Measurements from ENCODE around the gene NEURL4.

The NEURL4 gene

GRCh38 chr17:7325031-7325528 lies 4.1 kb downstream of the NEURL4 start:
- no peaks in the 10 kb centered on the region for H3K27me3 ChIP-seq (replicated peaks; ENCODE audit: control insufficient read depth, insufficient read depth, low read length, poor library complexity, severe bottlenecking)
- no peak overlapping the region for H3K27ac ChIP-seq (ENCODE audit: insufficient read depth, low read length, poor library complexity, severe bottlenecking)
- peaks cover 8% of the 10 kb centered on the region for H3K4me1 ChIP-seq (ENCODE audit: control insufficient read depth, insufficient read depth, low read length, poor library complexity, severe bottlenecking)
- H3K9me3 ChIP-seq (ENCODE audit: control insufficient read depth, low read length) = no peaks in the 10 kb centered on the region
- H3K4me3 ChIP-seq (ENCODE audit: insufficient read depth, low read depth, low read length, poor library complexity, severe bottlenecking) = no peak overlapping the region
- peaks cover 53% of the 10 kb centered on the region for H3K36me3 ChIP-seq (ENCODE audit: control insufficient read depth, insufficient read depth, low read length)
- no peak for DNase-seq

GRCh38 chr17:7324438-7324779 lies 4.7 kb downstream of the NEURL4 start:
- no peak overlapping the region for H3K27ac ChIP-seq (ENCODE audit: insufficient read depth, low read length, poor library complexity, severe bottlenecking)
- no peaks in the 10 kb centered on the region for H3K9me3 ChIP-seq (ENCODE audit: control insufficient read depth, low read length)
- H3K36me3 ChIP-seq (ENCODE audit: control insufficient read depth, insufficient read depth, low read length) = peaks cover 53% of the 10 kb centered on the region
- H3K4me1 ChIP-seq (ENCODE audit: control insufficient read depth, insufficient read depth, low read length, poor library complexity, severe bottlenecking) = peaks cover 8% of the 10 kb centered on the region
- H3K4me3 ChIP-seq (ENCODE audit: insufficient read depth, low read depth, low read length, poor library complexity, severe bottlenecking) = no peak overlapping the region
- DNase-seq = no peak
- H3K27me3 ChIP-seq (replicated peaks; ENCODE audit: control insufficient read depth, insufficient read depth, low read length, poor library complexity, severe bottlenecking) = no peaks in the 10 kb centered on the region

GRCh38 chr17:7323731-7324437 lies 5.3 kb downstream of the NEURL4 start:
- H3K4me3 ChIP-seq (ENCODE audit: insufficient read depth, low read depth, low read length, poor library complexity, severe bottlenecking) = no peak overlapping the region

GRCh38 chr17:7322520-7323194 lies 6.5 kb downstream of the NEURL4 start:
- Histone ChIP-seq H3K27me3 (replicated peaks; ENCODE audit: control insufficient read depth, insufficient read depth, low read length, poor library complexity, severe bottlenecking) (no peaks in the 10 kb centered on the region), H3K9me3 (ENCODE audit: control insufficient read depth, low read length) (no peaks in the 10 kb centered on the region), H3K36me3 (ENCODE audit: control insufficient read depth, insufficient read depth, low read length) (peaks cover 68% of the 10 kb centered on the region), H3K4me1 (ENCODE audit: control insufficient read depth, insufficient read depth, low read length, poor library complexity, severe bottlenecking) (peaks cover 8% of the 10 kb centered on the region), H3K27ac (ENCODE audit: insufficient read depth, low read length, poor library complexity, severe bottlenecking) (no peak overlapping the region), H3K4me3 (ENCODE audit: insufficient read depth, low read depth, low read length, poor library complexity, severe bottlenecking) (no peak overlapping the region)
- no peak for DNase-seq

More at GRCh38 chr17:7323731-7324437, 5.3 kb downstream of the NEURL4 start:
- Histone ChIP-seq H3K9me3 (ENCODE audit: control insufficient read depth, low read length) (no peaks in the 10 kb centered on the region), H3K27ac (ENCODE audit: insufficient read depth, low read length, poor library complexity, severe bottlenecking) (no peak overlapping the region), H3K4me1 (ENCODE audit: control insufficient read depth, insufficient read depth, low read length, poor library complexity, severe bottlenecking) (peaks cover 8% of the 10 kb centered on the region), H3K27me3 (replicated peaks; ENCODE audit: control insufficient read depth, insufficient read depth, low read length, poor library complexity, severe bottlenecking) (no peaks in the 10 kb centered on the region), H3K36me3 (ENCODE audit: control insufficient read depth, insufficient read depth, low read length) (peaks cover 56% of the 10 kb centered on the region)
- peak; percentile 38 to 59 (median 52) for DNase-seq

GRCh38 chr17:7321466-7321865 lies 7.7 kb downstream of the NEURL4 start:
- DNase-seq = no peak
- Histone ChIP-seq H3K9me3 (ENCODE audit: control insufficient read depth, low read length) (no peaks in the 10 kb centered on the region), H3K36me3 (ENCODE audit: control insufficient read depth, insufficient read depth, low read length) (peaks cover 74% of the 10 kb centered on the region), H3K4me3 (ENCODE audit: insufficient read depth, low read depth, low read length, poor library complexity, severe bottlenecking) (no peak overlapping the region), H3K4me1 (ENCODE audit: control insufficient read depth, insufficient read depth, low read length, poor library complexity, severe bottlenecking) (peaks cover 8% of the 10 kb centered on the region), H3K27me3 (replicated peaks; ENCODE audit: control insufficient read depth, insufficient read depth, low read length, poor library complexity, severe bottlenecking) (no peaks in the 10 kb centered on the region), H3K27ac (ENCODE audit: insufficient read depth, low read length, poor library complexity, severe bottlenecking) (no peak overlapping the region)

GRCh38 chr17:7318121-7318860 lies 10.8 kb downstream of the NEURL4 start:
- DNase-seq = no peak
- H3K36me3 ChIP-seq (ENCODE audit: control insufficient read depth, insufficient read depth, low read length) = peaks cover 62% of the 10 kb centered on the region
- peaks cover 20% of the 10 kb centered on the region for H3K4me1 ChIP-seq (ENCODE audit: control insufficient read depth, insufficient read depth, low read length, poor library complexity, severe bottlenecking)
- H3K4me3 ChIP-seq (ENCODE audit: insufficient read depth, low read depth, low read length, poor library complexity, severe bottlenecking) = no peak overlapping the region
- H3K27ac ChIP-seq (ENCODE audit: insufficient read depth, low read length, poor library complexity, severe bottlenecking) = no peak overlapping the region
- no peaks in the 10 kb centered on the region for H3K9me3 ChIP-seq (ENCODE audit: control insufficient read depth, low read length)
- no peaks in the 10 kb centered on the region for H3K27me3 ChIP-seq (replicated peaks; ENCODE audit: control insufficient read depth, insufficient read depth, low read length, poor library complexity, severe bottlenecking)

DNA sequence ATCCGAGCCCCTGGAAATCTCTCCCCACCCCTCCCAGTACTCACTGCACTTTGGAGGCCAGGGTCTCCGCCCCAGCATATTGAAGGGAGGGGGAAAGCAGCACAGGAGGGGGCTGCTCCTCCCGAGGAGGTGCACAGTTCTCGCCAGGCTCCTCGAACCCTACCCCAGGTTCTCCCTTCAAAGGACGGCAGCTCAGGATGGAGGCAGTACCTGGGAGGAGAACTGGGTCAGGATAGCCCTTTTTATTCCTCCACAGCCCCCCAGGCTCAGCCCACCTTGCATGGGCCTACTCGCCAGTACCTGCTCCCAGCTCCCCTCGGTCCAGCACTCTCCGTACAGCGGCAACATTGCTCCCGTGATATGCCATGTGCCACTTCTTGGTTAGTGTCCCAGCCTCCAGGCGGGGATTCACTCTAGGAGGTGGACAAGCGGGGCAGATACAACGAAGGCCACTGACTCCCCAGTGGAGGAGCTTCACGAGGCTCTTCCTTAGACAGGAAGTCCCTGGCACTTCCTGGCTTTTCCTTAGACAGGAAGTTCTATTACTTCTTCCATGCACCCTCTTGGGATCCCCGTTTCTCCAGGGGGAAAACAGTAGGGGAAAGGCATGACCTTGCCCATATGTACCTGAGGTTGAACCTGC lies 11.9 kb downstream of the NEURL4 start:
- no peaks in the 10 kb centered on the region for H3K27me3 ChIP-seq (replicated peaks; ENCODE audit: control insufficient read depth, insufficient read depth, low read length, poor library complexity, severe bottlenecking)
- no peak for DNase-seq
- H3K27ac ChIP-seq (ENCODE audit: insufficient read depth, low read length, poor library complexity, severe bottlenecking) = no peak overlapping the region
- no peaks in the 10 kb centered on the region for H3K9me3 ChIP-seq (ENCODE audit: control insufficient read depth, low read length)
- H3K4me1 ChIP-seq (ENCODE audit: control insufficient read depth, insufficient read depth, low read length, poor library complexity, severe bottlenecking) = peaks cover 28% of the 10 kb centered on the region
- H3K4me3 ChIP-seq (ENCODE audit: insufficient read depth, low read depth, low read length, poor library complexity, severe bottlenecking) = no peak overlapping the region
- peaks cover 64% of the 10 kb centered on the region for H3K36me3 ChIP-seq (ENCODE audit: control insufficient read depth, insufficient read depth, low read length)

GRCh38 chr17:7315570-7316235 lies 13.4 kb downstream of the NEURL4 start:
- peak overlapping the region; percentile 63 for H3K4me3 ChIP-seq (ENCODE audit: insufficient read depth, low read depth, low read length, poor library complexity, severe bottlenecking)
- peak overlapping the region; percentile 75 for H3K27ac ChIP-seq (ENCODE audit: insufficient read depth, low read length, poor library complexity, severe bottlenecking)
- no peaks in the 10 kb centered on the region for H3K9me3 ChIP-seq (ENCODE audit: control insufficient read depth, low read length)
- no peaks in the 10 kb centered on the region for H3K27me3 ChIP-seq (replicated peaks; ENCODE audit: control insufficient read depth, insufficient read depth, low read length, poor library complexity, severe bottlenecking)
- DNase-seq = no peak
- H3K36me3 ChIP-seq (ENCODE audit: control insufficient read depth, insufficient read depth, low read length) = peaks cover 61% of the 10 kb centered on the region
- peaks cover 30% of the 10 kb centered on the region for H3K4me1 ChIP-seq (ENCODE audit: control insufficient read depth, insufficient read depth, low read length, poor library complexity, severe bottlenecking)

DNA sequence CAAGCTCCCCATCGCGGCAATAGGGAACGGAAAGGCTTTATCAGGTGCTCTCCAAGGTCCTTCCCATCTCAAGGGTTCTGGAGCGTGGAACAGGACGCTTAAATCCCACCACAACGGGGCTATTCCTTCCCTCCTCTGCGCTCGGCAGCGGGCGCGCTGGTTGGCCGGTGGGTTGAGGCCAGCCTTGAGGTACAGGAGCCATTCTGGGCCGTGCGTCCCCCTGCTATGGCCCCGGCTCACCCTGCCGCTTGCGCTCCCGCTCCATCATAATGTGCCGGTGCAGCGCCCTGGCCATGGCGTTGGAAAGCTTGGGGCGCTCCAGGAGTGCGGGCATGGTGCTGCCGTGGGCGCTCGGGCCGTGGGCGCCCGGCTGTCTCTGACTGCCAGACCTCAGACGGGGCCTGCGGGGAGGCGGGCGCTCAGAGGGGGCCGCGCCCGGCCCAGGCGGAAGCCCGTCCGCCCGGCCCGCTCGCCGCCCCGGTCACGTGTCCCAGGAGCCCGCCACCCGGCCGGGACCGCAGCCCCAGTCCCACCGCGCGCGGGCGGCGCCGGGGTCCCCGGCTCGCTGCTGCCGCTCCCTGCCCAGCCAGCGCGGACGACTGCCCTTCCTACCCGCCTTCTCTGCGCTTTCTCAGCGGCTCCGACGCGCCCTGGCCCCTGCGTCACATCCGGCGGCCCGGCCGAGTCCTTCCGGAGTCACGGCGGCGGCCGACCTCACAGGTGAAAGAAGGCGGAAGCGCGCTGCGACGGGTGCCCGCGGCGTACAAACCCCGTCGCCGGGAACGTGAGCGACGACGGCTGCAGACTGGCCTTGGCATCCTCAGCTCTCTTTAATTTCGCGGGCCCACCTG lies 14.2 kb downstream of the NEURL4 start, which contains the start of gene GPS2:
GPS2 (minus strand) TSS at position 642 of the 851 bp plus-strand sequence; CDS start at position 334, 308 bp downstream.
- H3K4me1 ChIP-seq (ENCODE audit: control insufficient read depth, insufficient read depth, low read length, poor library complexity, severe bottlenecking) = peaks cover 38% of the 10 kb centered on the region
- H3K9me3 ChIP-seq (ENCODE audit: control insufficient read depth, low read length) = no peaks in the 10 kb centered on the region
- H3K27ac ChIP-seq (ENCODE audit: insufficient read depth, low read length, poor library complexity, severe bottlenecking) = peak within 1 kb of the TSS; percentile 75
- H3K36me3 ChIP-seq (ENCODE audit: control insufficient read depth, insufficient read depth, low read length) = peaks cover 63% of the 10 kb centered on the region
- peak within 1 kb of the TSS; percentile 63 for H3K4me3 ChIP-seq (ENCODE audit: insufficient read depth, low read depth, low read length, poor library complexity, severe bottlenecking)
- H3K27me3 ChIP-seq (replicated peaks; ENCODE audit: control insufficient read depth, insufficient read depth, low read length, poor library complexity, severe bottlenecking) = no peaks in the 10 kb centered on the region
- DNase-seq = peak; percentile 86 to 92 (median 88)

Data from effector memory CD4-positive, alpha-beta T cell (primary cell).